Activated naive CD8-positive, alpha-beta T cell (primary cell): Measurements from ENCODE around the gene WDR93.
A peak's percentile ranks its signal among the peaks of the same experiment; 100 is the strongest.

Source experiments
- H3K27ac Mint-ChIP-seq: one replicate; pipeline ENCODE4 v1.8.0; 2021; ENCODE audit warnings: mixed read lengths
- H3K27me3 Mint-ChIP-seq: one replicate; pipeline ENCODE4 v1.8.0; 2021; ENCODE audit warnings: mixed read lengths
- H3K36me3 Mint-ChIP-seq: one replicate; pipeline ENCODE4 v1.8.0; 2021; ENCODE audit warnings: mixed read lengths
- H3K4me1 Mint-ChIP-seq: one replicate; pipeline ENCODE4 v1.8.0; 2021; ENCODE audit warnings: low read depth, mixed read lengths
- H3K4me3 Mint-ChIP-seq: one replicate; pipeline ENCODE4 v1.8.0; 2021; ENCODE audit warnings: mild to moderate bottlenecking, mixed read lengths
- H3K9me3 Mint-ChIP-seq: one replicate; pipeline ENCODE4 v1.8.0; 2021; ENCODE audit warnings: low read depth, mixed read lengths

The WDR93 gene

GRCh38 chr15:89654847-89655805 is 35.5 kb upstream of the WDR93 start, which contains the start of gene KIF7:
KIF7 (minus strand) TSS chr15:89655467; CDS start chr15:89652930, 2,537 bp downstream.
- H3K4me1 Mint-ChIP-seq, result peaks cover 13% of the 10 kb centered on the region
- H3K9me3 Mint-ChIP-seq, result no peaks in the 10 kb centered on the region
- peaks cover 38% of the 10 kb centered on the region for H3K27me3 Mint-ChIP-seq
- H3K27ac Mint-ChIP-seq, result peak within 1 kb of the TSS; percentile 28
- H3K36me3 Mint-ChIP-seq, result no peaks in the 10 kb centered on the region
- peak within 1 kb of the TSS; percentile 84 for H3K4me3 Mint-ChIP-seq

- peaks cover 38% of the 10 kb centered on the region for H3K27me3 Mint-ChIP-seq
- H3K27ac Mint-ChIP-seq, result no peak overlapping the region
These were observed 34.3 kb upstream of the WDR93 start for GRCh38 chr15:89656116-89656815.

GRCh38 chr15:89657686-89658200 is 32.9 kb upstream of the WDR93 start:
- no peak overlapping the region for H3K4me3 Mint-ChIP-seq
- H3K36me3 Mint-ChIP-seq, result no peaks in the 10 kb centered on the region
- H3K4me1 Mint-ChIP-seq, result peaks cover 13% of the 10 kb centered on the region
- H3K27me3 Mint-ChIP-seq, result peaks cover 40% of the 10 kb centered on the region
- no peaks in the 10 kb centered on the region for H3K9me3 Mint-ChIP-seq
- no peak overlapping the region for H3K27ac Mint-ChIP-seq

More at GRCh38 chr15:89656116-89656815, 34.3 kb upstream of the WDR93 start:
- H3K4me1 Mint-ChIP-seq, result peaks cover 13% of the 10 kb centered on the region
- no peaks in the 10 kb centered on the region for H3K36me3 Mint-ChIP-seq
- H3K9me3 Mint-ChIP-seq, result no peaks in the 10 kb centered on the region
- peak overlapping the region; percentile 84 for H3K4me3 Mint-ChIP-seq

- Mint-ChIP-seq H3K36me3 (no peaks in the 10 kb centered on the region), H3K4me3 (no peak overlapping the region), H3K27me3 (peaks cover 36% of the 10 kb centered on the region), H3K27ac (no peak overlapping the region), H3K9me3 (no peaks in the 10 kb centered on the region), H3K4me1 (peaks cover 13% of the 10 kb centered on the region)
These were observed 31.3 kb upstream of the WDR93 start for GRCh38 chr15:89659295-89659694.

- Mint-ChIP-seq H3K4me1 (peaks cover 10% of the 10 kb centered on the region), H3K4me3 (no peak overlapping the region), H3K27ac (no peak overlapping the region), H3K27me3 (peaks cover 38% of the 10 kb centered on the region), H3K36me3 (no peaks in the 10 kb centered on the region), H3K9me3 (no peaks in the 10 kb centered on the region)
These were observed 30.1 kb upstream of the WDR93 start for GRCh38 chr15:89660556-89660955.

GRCh38 chr15:89662893-89663626 is 27.6 kb upstream of the WDR93 start:
- Mint-ChIP-seq H3K4me1 (peaks cover 4% of the 10 kb centered on the region), H3K27ac (no peak overlapping the region), H3K36me3 (no peaks in the 10 kb centered on the region), H3K4me3 (no peak overlapping the region), H3K27me3 (peaks cover 23% of the 10 kb centered on the region), H3K9me3 (no peaks in the 10 kb centered on the region)

- Mint-ChIP-seq H3K36me3 (no peaks in the 10 kb centered on the region), H3K27ac (no peak overlapping the region)
These were observed 25.9 kb upstream of the WDR93 start for GRCh38 chr15:89664441-89665350.

GRCh38 chr15:89665449-89666181 is 25.0 kb upstream of the WDR93 start:
- Mint-ChIP-seq H3K27me3 (peaks cover 16% of the 10 kb centered on the region), H3K4me3 (no peak overlapping the region), H3K36me3 (no peaks in the 10 kb centered on the region), H3K4me1 (peaks cover 4% of the 10 kb centered on the region), H3K27ac (no peak overlapping the region), H3K9me3 (no peaks in the 10 kb centered on the region)

More at GRCh38 chr15:89664441-89665350, 25.9 kb upstream of the WDR93 start:
- Mint-ChIP-seq H3K9me3 (no peaks in the 10 kb centered on the region), H3K4me1 (peaks cover 4% of the 10 kb centered on the region), H3K4me3 (peak overlapping the region; percentile 44), H3K27me3 (peaks cover 17% of the 10 kb centered on the region)

- Mint-ChIP-seq H3K4me3 (no peak overlapping the region), H3K27ac (no peak overlapping the region), H3K36me3 (no peaks in the 10 kb centered on the region), H3K4me1 (peaks cover 4% of the 10 kb centered on the region), H3K27me3 (peaks cover 16% of the 10 kb centered on the region), H3K9me3 (no peaks in the 10 kb centered on the region)
These were observed 24.3 kb upstream of the WDR93 start for GRCh38 chr15:89666184-89666857.

- no peak overlapping the region for H3K27ac Mint-ChIP-seq
- H3K27me3 Mint-ChIP-seq, result peaks cover 15% of the 10 kb centered on the region
- H3K4me1 Mint-ChIP-seq, result peaks cover 4% of the 10 kb centered on the region
- H3K9me3 Mint-ChIP-seq, result no peaks in the 10 kb centered on the region
- no peaks in the 10 kb centered on the region for H3K36me3 Mint-ChIP-seq
- no peak overlapping the region for H3K4me3 Mint-ChIP-seq
These were observed 23.5 kb upstream of the WDR93 start for GRCh38 chr15:89666858-89667705.

- H3K36me3 Mint-ChIP-seq, result no peaks in the 10 kb centered on the region
- no peak overlapping the region for H3K4me3 Mint-ChIP-seq
- H3K27me3 Mint-ChIP-seq, result peaks cover 11% of the 10 kb centered on the region
- H3K4me1 Mint-ChIP-seq, result peaks cover 4% of the 10 kb centered on the region
- H3K9me3 Mint-ChIP-seq, result no peaks in the 10 kb centered on the region
- H3K27ac Mint-ChIP-seq, result no peak overlapping the region
These were observed 23.0 kb upstream of the WDR93 start for GRCh38 chr15:89667706-89667960.

- Mint-ChIP-seq H3K4me1 (peaks cover 4% of the 10 kb centered on the region), H3K27ac (no peak overlapping the region), H3K4me3 (no peak overlapping the region), H3K9me3 (no peaks in the 10 kb centered on the region), H3K36me3 (no peaks in the 10 kb centered on the region), H3K27me3 (peaks cover 8% of the 10 kb centered on the region)
These were observed 22.4 kb upstream of the WDR93 start for GRCh38 chr15:89668171-89668570.
